ENCODE data around the gene CACNA2D3. TPM values are rescaled to one million over a fixed set of nuclear protein-coding genes. Genes with fewer than 3 reads are reported as not detected.

The CACNA2D3 gene
- total RNA-seq, 4 donors from 2014 or later, result 0.83 to 5.0 (median 2.5) TPM

DNA sequence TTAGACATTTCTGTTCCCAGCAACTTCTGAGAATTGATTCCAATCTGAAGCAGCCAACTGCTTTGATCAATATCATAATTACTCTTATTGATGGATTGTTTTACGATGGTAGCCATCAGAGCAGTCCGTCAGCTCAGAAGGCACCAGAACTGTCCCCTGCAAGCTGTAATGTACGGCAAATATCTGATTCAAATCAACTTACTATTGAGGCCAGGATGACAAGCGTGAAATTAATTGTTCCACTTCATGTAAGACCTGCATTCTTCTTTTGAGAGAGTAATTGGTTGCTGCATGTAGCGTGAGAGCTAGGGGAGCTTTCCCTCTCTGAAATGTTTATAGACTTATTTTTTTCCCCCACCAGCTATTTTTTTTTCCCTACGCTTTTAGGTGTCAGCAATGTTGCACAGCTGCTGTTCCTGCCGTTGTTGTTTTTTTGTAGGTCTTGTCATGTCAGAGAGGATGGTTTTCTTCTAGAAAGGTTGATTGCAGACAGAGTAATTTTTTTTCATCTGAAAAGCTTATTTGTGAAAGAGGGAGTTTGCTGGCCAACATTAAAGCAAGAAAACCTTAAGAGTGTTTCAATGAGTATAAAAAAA, 134.9 kb downstream of the CACNA2D3 start:
- H3K4me3 ChIP-seq, result no peak overlapping the region

DNA sequence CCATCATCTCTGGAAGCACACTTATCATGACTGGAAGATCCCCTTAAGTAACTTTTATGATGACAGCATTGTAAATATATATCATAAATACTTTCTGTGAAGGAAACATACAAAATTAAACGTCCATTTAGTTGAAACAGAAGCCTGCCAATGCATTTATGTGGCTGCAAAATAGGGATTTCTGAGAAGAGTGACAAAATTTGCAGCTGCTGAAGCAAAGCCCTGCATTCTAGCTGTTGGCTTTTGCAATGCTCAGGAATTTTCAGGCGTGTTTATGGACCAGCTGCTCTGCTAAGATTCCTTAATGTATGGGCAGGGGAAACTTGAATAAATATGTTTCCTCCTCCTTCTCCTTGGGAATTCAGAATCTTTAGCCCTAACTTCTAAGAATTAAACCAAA, 137.3 kb downstream of the CACNA2D3 start:
- no peaks in the 10 kb centered on the region for H3K36me3 ChIP-seq
- H3K27me3 ChIP-seq, result no peaks in the 10 kb centered on the region
- no peaks in the 10 kb centered on the region for H3K4me1 ChIP-seq
- H3K27ac ChIP-seq, result no peak overlapping the region
- intact Hi-C loops (cut with DNase I; ENCODE audit: low total_unique reads), result no loop called here
- DNase-seq, result no peak
- H3K9me3 ChIP-seq, result no peaks in the 10 kb centered on the region
- H3K4me3 ChIP-seq, result no peak overlapping the region
- TF ChIP-seq CTCF (IDR thresholded peaks at IDR 0.05) (no peak), POLR2A (IDR thresholded peaks at IDR 0.05) (no peak)

More for the DNA sequence above, 134.9 kb downstream of the CACNA2D3 start:
- no peaks in the 10 kb centered on the region for H3K9me3 ChIP-seq
- TF ChIP-seq POLR2A (IDR thresholded peaks at IDR 0.05) (no peak), CTCF (IDR thresholded peaks at IDR 0.05) (no peak)
- H3K27ac ChIP-seq, result no peak overlapping the region
- no peak for DNase-seq
- no peaks in the 10 kb centered on the region for H3K36me3 ChIP-seq
- intact Hi-C loops (cut with DNase I; ENCODE audit: low total_unique reads), result no loop called here
- H3K27me3 ChIP-seq, result no peaks in the 10 kb centered on the region
- H3K4me1 ChIP-seq, result no peaks in the 10 kb centered on the region

GRCh38 chr3:54261141-54261540, 138.8 kb downstream of the CACNA2D3 start:
- no peaks in the 10 kb centered on the region for H3K9me3 ChIP-seq
- no peaks in the 10 kb centered on the region for H3K27me3 ChIP-seq
- H3K27ac ChIP-seq, result no peak overlapping the region
- intact Hi-C loops (cut with DNase I; ENCODE audit: low total_unique reads), result no loop called here
- no peak for TF ChIP-seq CTCF (IDR thresholded peaks at IDR 0.05)
- TF ChIP-seq POLR2A (IDR thresholded peaks at IDR 0.05), result no peak
- H3K4me3 ChIP-seq, result no peak overlapping the region
- no peak for DNase-seq
- no peaks in the 10 kb centered on the region for H3K36me3 ChIP-seq
- no peaks in the 10 kb centered on the region for H3K4me1 ChIP-seq

GRCh38 chr3:54262541-54262940, 140.2 kb downstream of the CACNA2D3 start:
- intact Hi-C loops (cut with DNase I; ENCODE audit: low total_unique reads), result no loop called here
- TF ChIP-seq CTCF (IDR thresholded peaks at IDR 0.05) (no peak), POLR2A (IDR thresholded peaks at IDR 0.05) (no peak)
- Histone ChIP-seq H3K4me3 (no peak overlapping the region), H3K36me3 (no peaks in the 10 kb centered on the region), H3K27me3 (no peaks in the 10 kb centered on the region), H3K27ac (no peak overlapping the region), H3K9me3 (no peaks in the 10 kb centered on the region), H3K4me1 (no peaks in the 10 kb centered on the region)
- DNase-seq, result no peak

DNA sequence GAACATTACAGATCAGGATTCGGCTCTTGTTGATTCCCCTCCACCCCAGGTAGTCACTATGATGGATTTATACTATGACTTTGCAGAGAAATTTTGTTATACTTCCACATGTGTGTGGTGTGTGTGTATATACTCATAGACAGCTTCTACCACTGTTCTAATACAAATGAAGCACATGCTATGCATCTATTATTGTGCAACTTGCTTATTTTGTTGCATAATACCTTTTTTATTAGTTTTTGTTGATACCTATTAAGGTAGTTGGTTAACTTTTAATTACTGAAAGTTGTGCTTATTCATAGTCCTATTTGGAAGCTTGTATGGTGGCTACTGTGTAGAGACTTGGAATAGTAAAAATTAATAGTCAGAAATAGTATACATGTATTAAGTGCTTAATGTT, 140.6 kb downstream of the CACNA2D3 start:
- no peak for DNase-seq

More for the DNA sequence above, 140.6 kb downstream of the CACNA2D3 start:
- Histone ChIP-seq H3K9me3 (no peaks in the 10 kb centered on the region), H3K36me3 (no peaks in the 10 kb centered on the region), H3K27me3 (no peaks in the 10 kb centered on the region), H3K4me1 (no peaks in the 10 kb centered on the region), H3K4me3 (no peak overlapping the region), H3K27ac (no peak overlapping the region)
- intact Hi-C loops (cut with DNase I; ENCODE audit: low total_unique reads), result no loop called here
- TF ChIP-seq CTCF (IDR thresholded peaks at IDR 0.05) (no peak), POLR2A (IDR thresholded peaks at IDR 0.05) (no peak)

Data from uterus (tissue), 4 donors.